OCI-LY1 (cell line): Measurements from ENCODE around the gene MYH7.

Experiments
- CTCF ChIP-seq: fragments of 200-600 bp; sonication (generic), shearing (Covaris generic); IDR thresholded peaks from 2 replicates; pipeline ENCODE4 v1.5.1; 2017; ENCODE audit warnings: mild to moderate bottlenecking, antibody characterized with exemption, low read length, moderate library complexity, mixed read lengths
- EZH2 ChIP-seq: fragments of 200-600 bp; sonication (generic), shearing (Covaris generic); IDR thresholded peaks from 2 replicates; pipeline ENCODE4 v1.8.0; 2017; ENCODE audit warnings: borderline replicate concordance, mixed run types, mild to moderate bottlenecking, antibody characterized with exemption, low read length, moderate library complexity, mixed read lengths

GRCh38 chr14:23416801-23417200, 18.7 kb downstream of the MYH7 start:
- no peak for TF ChIP-seq CTCF
- no peak for TF ChIP-seq EZH2
